Activated CD8-positive, alpha-beta memory T cell treated with anti-CD3 and anti-CD28 coated beads, Interleukin-2, amount 50 U/mL, for 24 hours (primary cell): Measurements from ENCODE around the gene WNT9A.

ENCODE experiments used
- DNase-seq: peaks from one replicate; pipeline ENCODE4 v3.0.0-alpha.2; 2020; ENCODE audit errors: extremely low read depth

The WNT9A gene

GRCh38 chr1:227954163-227954850, 6.6 kb upstream of the WNT9A start:
- DNase-seq: no peak

GRCh38 chr1:227953022-227953412, 5.3 kb upstream of the WNT9A start:
- DNase-seq: no peak

- no peak for DNase-seq
Observed at GRCh38 chr1:227952374-227953021, 4.8 kb upstream of the WNT9A start.

GRCh38 chr1:227951624-227952373, 4.1 kb upstream of the WNT9A start:
- DNase-seq: no peak

GRCh38 chr1:227950735-227951346, 3.1 kb upstream of the WNT9A start:
- DNase-seq: no peak

GRCh38 chr1:227949954-227950734, 2.4 kb upstream of the WNT9A start:
- DNase-seq: no peak

GRCh38 chr1:227949341-227949921, 1.7 kb upstream of the WNT9A start:
- no peak for DNase-seq

GRCh38 chr1:227948493-227949260, 945 bp upstream of the WNT9A start:
- DNase-seq: no peak

- DNase-seq: no peak
Observed at GRCh38 chr1:227947386-227947675, 401 bp downstream of the WNT9A start.

GRCh38 chr1:227946624-227947385, 927 bp downstream of the WNT9A start:
- DNase-seq: no peak

- no peak for DNase-seq
Observed at GRCh38 chr1:227945891-227946623, 1.7 kb downstream of the WNT9A start.

- no peak for DNase-seq
Observed at GRCh38 chr1:227944931-227945890, 2.5 kb downstream of the WNT9A start.

GRCh38 chr1:227944090-227944930, 3.4 kb downstream of the WNT9A start:
- no peak for DNase-seq

- DNase-seq: no peak
Observed at GRCh38 chr1:227943381-227944089, 4.2 kb downstream of the WNT9A start.

- DNase-seq: no peak
Observed at GRCh38 chr1:227942716-227943261, 4.9 kb downstream of the WNT9A start.

- no peak for DNase-seq
Observed at GRCh38 chr1:227942021-227942715, 5.6 kb downstream of the WNT9A start.
